K562 (cell line): ENCODE data around the gene ZDHHC8. TPM values are rescaled to one million over a fixed set of nuclear protein-coding genes. Genes with fewer than 3 reads are reported as not detected.
A peak's percentile ranks its signal among the peaks of the same experiment; 100 is the strongest.

ENCODE experiments used
- CEBPB ChIP-seq: fragments of 450-650 bp; IDR thresholded peaks from 2 replicates; pipeline ENCODE4 v1.6.1; 2016; ENCODE audit warnings: missing genetic modification characterization, missing compliant biosample characterization
- CHD1 ChIP-seq: fragments of 200-600 bp; sonication (generic); IDR thresholded peaks from one replicate; pipeline ENCODE4 v1.6.1; 2012; ENCODE audit warnings: mild to moderate bottlenecking, moderate library complexity, low read length, inconsistent platforms
- COPS2 ChIP-seq: fragments of 450-650 bp; conservative IDR thresholded peaks from 2 replicates; pipeline ENCODE4 v1.6.1; 2016; ENCODE audit warnings: mild to moderate bottlenecking, moderate library complexity
- DACH1 ChIP-seq: fragments of 450-650 bp; IDR thresholded peaks from 2 replicates; pipeline ENCODE4 v1.6.1; 2018; ENCODE audit not compliant: partially characterized antibody
- FOXK1 ChIP-seq: sonication (generic); formaldehyde crosslinking; IDR thresholded peaks from 2 replicates; pipeline ENCODE4 v1.8.0; 2022; ENCODE audit warnings: missing genetic modification reagents, mild to moderate bottlenecking, borderline replicate concordance
- HOXB6 ChIP-seq: fragments of 250-450 bp; sonication (Bioruptor Pico); IDR thresholded peaks from 2 replicates; pipeline ENCODE4 v1.5.1; 2022; ENCODE audit warnings: mild to moderate bottlenecking, borderline replicate concordance
- KDM4B ChIP-seq, 2 experiments: fragments of 450-650 bp in 1 of 2; sonication (generic) in 1 of 2; IDR thresholded peaks; 2 replicates each; pipeline ENCODE4 v1.6.1; 2016 to 2017; ENCODE audit warnings: borderline replicate concordance in 2 of 2, antibody characterized with exemption in 1 of 2, low read depth in 1 of 2, mild to moderate bottlenecking in 1 of 2
- KLF6 ChIP-seq: fragments of 250-450 bp; sonication (Bioruptor Pico); IDR thresholded peaks from 2 replicates; pipeline ENCODE4 v1.4.0; 2020; ENCODE audit warnings: mild to moderate bottlenecking, moderate library complexity, borderline replicate concordance
- NKRF ChIP-seq: fragments of 450-650 bp; IDR thresholded peaks from 2 replicates; pipeline ENCODE4 v1.6.1; 2016; ENCODE audit warnings: borderline replicate concordance
- PATZ1 ChIP-seq: fragments of 250-450 bp; sonication (Bioruptor Pico); IDR thresholded peaks from 2 replicates; pipeline ENCODE4 v1.5.0; 2020; ENCODE audit warnings: mild to moderate bottlenecking, borderline replicate concordance
- POLR2A ChIP-seq: fragments of 450-650 bp; conservative IDR thresholded peaks from 2 replicates; pipeline ENCODE4 v1.6.1; 2016
- POLR2H ChIP-seq: IDR thresholded peaks from 2 replicates; pipeline ENCODE4 v1.6.1; 2016; ENCODE audit warnings: missing genetic modification characterization, low read depth, mild to moderate bottlenecking, control low read depth, missing compliant biosample characterization, moderate library complexity
- TRIM28 ChIP-seq: fragments of 450-650 bp; IDR thresholded peaks from 2 replicates; pipeline ENCODE4 v1.6.1; 2017
- ZBTB26 ChIP-seq: fragments of 450-650 bp; formaldehyde crosslinking; IDR thresholded peaks from 2 replicates; pipeline ENCODE4 v1.4.0; 2022; ENCODE audit warnings: missing genetic modification characterization
- ZNF134 ChIP-seq: fragments of 250-450 bp; sonication (Bioruptor Pico); conservative IDR thresholded peaks from 2 replicates; pipeline ENCODE4 v1.4.0; 2020
- ZNF445 ChIP-seq: fragments of 250-450 bp; sonication (Bioruptor Pico); IDR thresholded peaks from 2 replicates; pipeline ENCODE4 v1.4.0; 2020; ENCODE audit warnings: low read depth, mild to moderate bottlenecking, moderate library complexity
- ZNF518B ChIP-seq: fragments of 250-450 bp; sonication (Bioruptor Pico); IDR thresholded peaks from 2 replicates; pipeline ENCODE4 v1.5.0; 2021; ENCODE audit warnings: mild to moderate bottlenecking, moderate library complexity
- ZNF586 ChIP-seq: fragments of 450-650 bp; formaldehyde crosslinking; conservative IDR thresholded peaks from 2 replicates; pipeline ENCODE4 v1.4.0; 2020; ENCODE audit warnings: mild to moderate bottlenecking, moderate library complexity
- ZNF707 ChIP-seq: fragments of 250-450 bp; sonication (Bioruptor Pico); conservative IDR thresholded peaks from 2 replicates; pipeline ENCODE4 v1.8.0; 2022; ENCODE audit warnings: inconsistent platforms, mild to moderate bottlenecking, moderate library complexity
- polyA plus RNA-seq, 8 experiments: library from polyadenylated mRNA; depleted of rRNA in 4 of 8; stranded (reverse) in 5 of 8; unstranded in 3 of 8; fragments of >200 nt; fragmentation: Nextera tagmentation in 2 of 8; fragmentation: Illumina TruSeq in 1 of 8; extraction: Ambion mirVana in 2 of 8; extraction: Trizol in 1 of 8; gene quantifications; 2 replicates each; pipeline versions ENCODE4 v1.2.1 to v1.2.3, GENCODE V29; 2011 to 2014; ENCODE audit warnings: inconsistent platforms in 1 of 8, missing spikeins in 1 of 8
- total RNA-seq, 7 experiments: library from RNA; depleted of rRNA in 6 of 7; stranded (reverse); fragments of >200 nt in 6 of 7; fragmentation: Illumina TruSeq in 2 of 7; extraction: Trizol in 2 of 7; gene quantifications; 2 replicates each; pipeline versions ENCODE4 v1.2.1 to v1.2.3, GENCODE V29; 2011 to 2021; ENCODE audit warnings: low replicate concordance in 1 of 7

ZDHHC8 gene
- total and polyA plus RNA-seq, 9 of the 15 experiments (the other 6 are each of a cell fraction or from before 2014, with no cell fraction given): 0.04 to 109 (median 16.4) TPM

GRCh38 chr22:20111689-20112622 lies 19.6 kb upstream of the ZDHHC8 start (continued):
- 0 out of 2 replicates have a peak, but pooled peaks have one; percentile 40 for TF ChIP-seq ZBTB26 (CRISPR knock-in tag)
- TF ChIP-seq NKRF: peak; percentile 9; the same call in 1 of the 2 replicates
- TF ChIP-seq KDM4B (IDR thresholded peaks at IDR 0.05; ENCODE audit: borderline replicate concordance in 2 of 2, low read depth in 1 of 2): no peak
- TF ChIP-seq HOXB6 (CRISPR knock-in tag): 0 out of 2 replicates have a peak, but pooled peaks have one; percentile 69
- TF ChIP-seq FOXK1: no peak
- no peak for TF ChIP-seq PATZ1 (CRISPR knock-in tag)
- no peak for TF ChIP-seq CEBPB (tag)
- no peak for TF ChIP-seq POLR2H
- TF ChIP-seq COPS2: no peak
- no peak for TF ChIP-seq ZNF134 (CRISPR knock-in tag)
- TF ChIP-seq CHD1: peak; percentile 44
- TF ChIP-seq DACH1: no peak
- no peak for TF ChIP-seq ZNF518B (CRISPR knock-in tag)
- peak; percentile 54; the same call in 1 of the 2 replicates for TF ChIP-seq ZNF707 (CRISPR knock-in tag)
- TF ChIP-seq ZNF586 (CRISPR knock-in tag): peak; percentile 87
- TF ChIP-seq ZNF445 (CRISPR knock-in tag): peak; percentile 56; the same call in 1 of the 2 replicates
- TF ChIP-seq KLF6 (CRISPR knock-in tag): no peak; the same call in 1 of the 2 replicates
- TF ChIP-seq TRIM28: no peak
- TF ChIP-seq POLR2A: peak; percentile 82
